ENCODE results near the gene LASP1. TPM values are rescaled to one million over a fixed set of nuclear protein-coding genes. Genes with fewer than 3 reads are reported as not detected.

Gene LASP1
- total and polyA plus RNA-seq, 3 donors from 2014 or later: 58.2 to 83.2 (median 60.3) TPM

DNA sequence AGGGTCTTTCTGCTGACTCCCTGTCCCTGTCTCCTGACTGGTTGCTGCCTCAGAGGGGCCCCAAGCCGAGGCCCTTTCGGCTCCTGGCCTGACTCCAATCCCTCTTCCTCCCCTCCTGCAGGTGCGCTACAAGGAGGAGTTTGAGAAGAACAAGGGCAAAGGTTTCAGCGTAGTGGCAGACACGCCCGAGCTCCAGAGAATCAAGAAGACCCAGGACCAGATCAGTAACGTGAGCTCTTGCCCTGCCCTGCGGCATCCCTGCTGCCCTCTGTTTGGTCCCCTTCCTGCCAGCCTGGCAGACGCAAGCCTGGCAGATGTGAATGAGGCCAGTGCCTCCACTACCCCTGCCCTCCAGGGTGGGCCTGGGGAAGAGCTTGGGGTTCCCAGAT, 28.4 kb downstream of the LASP1 start:
- TF ChIP-seq POLR2A (IDR thresholded peaks at IDR 0.05): no peak
- TF ChIP-seq CTCF (IDR thresholded peaks at IDR 0.05): no peak
- H3K4me1 ChIP-seq: peaks cover 45% of the 10 kb centered on the region
- H3K36me3 ChIP-seq (ENCODE audit: low read depth, missing control alignments): no peaks in the 10 kb centered on the region
- intact Hi-C loops (cut with DNase I; ENCODE audit: low total_unique reads): no loop called here
- WGBS, 2 donors: 65 to 72% methylated on average over 8 to 9 of the region's 9 CpGs
- no peak overlapping the region for H3K4me3 ChIP-seq
- no peaks in the 10 kb centered on the region for H3K27me3 ChIP-seq
- peak overlapping the region in 1 of 2 donors; percentile 48 for H3K27ac ChIP-seq
- DNase-seq: no peak
- H3K9me3 ChIP-seq: no peaks in the 10 kb centered on the region

- Histone ChIP-seq H3K4me1 (peaks cover 39% of the 10 kb centered on the region), H3K27ac (no peak overlapping the region), H3K4me3 (no peak overlapping the region), H3K36me3 (ENCODE audit: low read depth, missing control alignments) (no peaks in the 10 kb centered on the region), H3K9me3 (no peaks in the 10 kb centered on the region), H3K27me3 (no peaks in the 10 kb centered on the region)
- intact Hi-C loops (cut with DNase I; ENCODE audit: low total_unique reads): no loop called here
- no peak for DNase-seq
- TF ChIP-seq CTCF (IDR thresholded peaks at IDR 0.05): no peak
- TF ChIP-seq POLR2A (IDR thresholded peaks at IDR 0.05): no peak
- WGBS, 2 donors: 67 to 74% methylated on average over 8 to 11 of the region's 11 CpGs
Measured at GRCh38 chr17:38898812-38899348, 29.0 kb downstream of the LASP1 start.

DNA sequence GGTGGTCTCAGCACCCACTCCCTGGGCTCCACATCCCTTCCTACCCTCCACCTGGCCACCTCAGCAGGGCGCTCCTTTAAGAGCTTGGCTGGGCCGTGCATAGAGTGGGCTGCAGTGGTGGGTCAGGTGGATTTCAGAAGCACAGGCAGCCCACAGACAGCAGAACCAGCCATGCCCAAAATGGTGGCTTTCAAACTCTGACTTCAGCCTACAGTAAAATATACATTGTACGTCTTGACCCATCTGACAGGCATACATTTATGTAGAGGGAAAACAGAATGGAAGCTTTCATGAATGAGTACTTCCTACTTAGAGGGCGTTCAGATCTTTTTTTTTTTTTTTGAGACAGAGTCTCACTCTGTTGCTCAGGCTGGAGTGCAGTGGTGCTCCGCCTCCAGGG, 29.6 kb downstream of the LASP1 start:
- peaks cover 35% of the 10 kb centered on the region for H3K4me1 ChIP-seq

GRCh38 chr17:38900978-38901656, 31.3 kb downstream of the LASP1 start:
- Histone ChIP-seq H3K4me3 (no peak overlapping the region), H3K36me3 (ENCODE audit: low read depth, missing control alignments) (no peaks in the 10 kb centered on the region), H3K27ac (peak overlapping the region in 1 of 2 donors; percentile 62), H3K27me3 (no peaks in the 10 kb centered on the region), H3K4me1 (peaks cover 35% of the 10 kb centered on the region), H3K9me3 (no peaks in the 10 kb centered on the region)
- TF ChIP-seq CTCF (IDR thresholded peaks at IDR 0.05) (no peak), POLR2A (IDR thresholded peaks at IDR 0.05) (no peak)
- DNase-seq: no peak
- WGBS, 2 donors: 43 to 45% methylated on average over 7 to 10 of the region's 10 CpGs
- intact Hi-C loops (cut with DNase I; ENCODE audit: low total_unique reads): no loop called here

More for the DNA sequence above, 29.6 kb downstream of the LASP1 start:
- H3K9me3 ChIP-seq: no peaks in the 10 kb centered on the region
- intact Hi-C loops (cut with DNase I; ENCODE audit: low total_unique reads): no loop called here
- 85 to 88% methylated on average over 5 of the region's 5 CpGs for WGBS, 2 donors
- H3K27me3 ChIP-seq: no peaks in the 10 kb centered on the region
- no peak overlapping the region for H3K4me3 ChIP-seq
- DNase-seq: no peak
- TF ChIP-seq CTCF (IDR thresholded peaks at IDR 0.05) (no peak), POLR2A (IDR thresholded peaks at IDR 0.05) (no peak)
- H3K36me3 ChIP-seq (ENCODE audit: low read depth, missing control alignments): no peaks in the 10 kb centered on the region
- no peak overlapping the region for H3K27ac ChIP-seq

DNA sequence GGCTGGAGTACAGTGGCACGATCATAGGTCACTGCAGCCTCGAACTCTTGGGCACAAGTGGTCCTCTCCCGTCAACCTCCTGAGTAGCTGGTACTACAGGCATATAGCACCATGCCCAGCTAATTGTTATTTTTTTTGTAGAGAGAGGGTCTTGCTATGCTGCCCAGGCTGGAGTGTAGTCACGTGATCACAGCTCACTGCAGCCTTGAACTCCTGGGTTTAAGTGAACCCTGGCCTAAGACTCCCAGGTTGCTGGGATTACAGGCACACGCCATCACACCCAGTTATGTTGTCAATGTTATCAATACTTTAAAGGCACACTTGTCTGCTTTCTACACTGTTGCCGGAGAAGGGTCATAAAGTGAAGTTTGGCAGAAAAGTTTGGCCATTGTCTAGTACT, 33.5 kb downstream of the LASP1 start:
- intact Hi-C loops (cut with DNase I; ENCODE audit: low total_unique reads): no loop called here
- Histone ChIP-seq H3K36me3 (ENCODE audit: low read depth, missing control alignments) (no peaks in the 10 kb centered on the region), H3K4me3 (no peak overlapping the region), H3K4me1 (peaks cover 20% of the 10 kb centered on the region), H3K27ac (no peak overlapping the region), H3K9me3 (no peaks in the 10 kb centered on the region), H3K27me3 (no peaks in the 10 kb centered on the region)
- TF ChIP-seq POLR2A (IDR thresholded peaks at IDR 0.05) (no peak), CTCF (IDR thresholded peaks at IDR 0.05) (no peak)
- WGBS, 2 donors: 90 to 96% methylated on average over 6 of the region's 6 CpGs
- DNase-seq: no peak
